HepG2 (cell line): ENCODE data around the gene B9D2. TPM values are rescaled to one million over a fixed set of nuclear protein-coding genes. Genes with fewer than 3 reads are reported as not detected.

ENCODE experiments used
- AGO1 ChIP-seq: fragments of 200-400 bp; formaldehyde crosslinking; IDR thresholded peaks from 2 replicates; pipeline ENCODE4 v1.6.1; 2017; ENCODE audit warnings: mild to moderate bottlenecking, low read depth, low read length, moderate library complexity; ENCODE audit not compliant: poor library complexity, severe bottlenecking
- ATAD3A ChIP-seq: sonication (generic); formaldehyde crosslinking; IDR thresholded peaks from 2 replicates; pipeline ENCODE4 v1.4.0; 2020; ENCODE audit warnings: missing genetic modification reagents
- ATRX ChIP-seq: sonication (generic); formaldehyde crosslinking; IDR thresholded peaks from 2 replicates; pipeline ENCODE4 v1.4.0; 2020; ENCODE audit warnings: missing genetic modification reagents, borderline replicate concordance
- BATF2 ChIP-seq: sonication (generic); formaldehyde crosslinking; IDR thresholded peaks from 2 replicates; pipeline ENCODE4 v1.8.0; 2022; ENCODE audit warnings: mild to moderate bottlenecking, missing genetic modification reagents, moderate library complexity
- CC2D1A ChIP-seq: sonication (generic); formaldehyde crosslinking; IDR thresholded peaks from 2 replicates; pipeline ENCODE4 v1.8.1; 2023; ENCODE audit warnings: mild to moderate bottlenecking, missing genetic modification reagents
- FOXK2 ChIP-seq: fragments of 450-650 bp; IDR thresholded peaks from 2 replicates; pipeline ENCODE4 v1.6.1; 2016
- FOXP1 ChIP-seq, 2 experiments: fragments of 450-650 bp in 1 of 2; IDR thresholded peaks; 2 replicates each; pipeline ENCODE4 v1.6.1; 2017 to 2018; ENCODE audit warnings: antibody characterized with exemption in 1 of 2
- HOXA9 ChIP-seq: sonication (generic); formaldehyde crosslinking; IDR thresholded peaks from 2 replicates; pipeline ENCODE4 v1.8.1; 2022; ENCODE audit warnings: missing genetic modification reagents, mild to moderate bottlenecking, moderate library complexity, borderline replicate concordance
- RAD21 ChIP-seq: fragments of 450-650 bp; formaldehyde crosslinking; IDR thresholded peaks from 2 replicates; pipeline ENCODE4 v1.5.0; 2020; ENCODE audit warnings: mild to moderate bottlenecking
- SKI ChIP-seq: fragments of 450-650 bp; IDR thresholded peaks from one replicate; pipeline ENCODE4 v1.6.1; 2018; ENCODE audit warnings: mild to moderate bottlenecking; ENCODE audit not compliant: partially characterized antibody
- SNAI1 ChIP-seq: sonication (generic); formaldehyde crosslinking; IDR thresholded peaks from 2 replicates; pipeline ENCODE4 v1.5.0; 2020; ENCODE audit warnings: mild to moderate bottlenecking, missing genetic modification reagents, borderline replicate concordance
- USF2 ChIP-seq, 2 experiments: sonication (generic) in 1 of 2; formaldehyde crosslinking in 1 of 2; IDR thresholded peaks; 2 replicates each; pipeline versions ENCODE4 v1.5.1 to v1.6.1; 2011 to 2020; ENCODE audit warnings: borderline replicate concordance in 1 of 2, low read depth in 1 of 2, low read length in 1 of 2, mild to moderate bottlenecking in 1 of 2, missing genetic modification reagents in 1 of 2, moderate library complexity in 1 of 2
- ZNF18 ChIP-seq: sonication (generic); formaldehyde crosslinking; IDR thresholded peaks from 2 replicates; pipeline ENCODE4 v1.8.0; 2022; ENCODE audit warnings: mild to moderate bottlenecking, missing genetic modification reagents; ENCODE audit not compliant: insufficient replicate concordance
- ZNF446 ChIP-seq: sonication (generic); formaldehyde crosslinking; IDR thresholded peaks from 2 replicates; pipeline ENCODE4 v1.5.0; 2020; ENCODE audit warnings: mild to moderate bottlenecking, missing genetic modification reagents
- ZSCAN12 ChIP-seq: sonication (generic); formaldehyde crosslinking; IDR thresholded peaks from 2 replicates; pipeline ENCODE4 v1.9.0; 2021; ENCODE audit warnings: mild to moderate bottlenecking, missing genetic modification reagents
- polyA plus RNA-seq, 8 experiments: library from polyadenylated mRNA; depleted of rRNA in 3 of 8; stranded (reverse) in 7 of 8; unstranded in 1 of 8; fragments of >200 nt; fragmentation: Illumina TruSeq in 4 of 8; extraction: Trizol in 4 of 8; gene quantifications; 2 replicates each; pipeline versions ENCODE4 v1.2.1 to v1.2.3, GENCODE V29; 2011 to 2016; ENCODE audit warnings: low read depth in 4 of 8, missing spikeins in 1 of 8, mixed read lengths in 1 of 8; ENCODE audit not compliant: insufficient read depth in 1 of 8
- total RNA-seq, 5 experiments: library from RNA; depleted of rRNA; stranded (reverse); fragments of >200 nt; fragmentation: Illumina TruSeq; extraction: Trizol; gene quantifications; 2 replicates each; pipeline ENCODE4 v1.2.3, GENCODE V29; 2016; ENCODE audit warnings: low read depth in 1 of 5
- TF ChIP-seq, protein P1 (sequence below): sonication (generic); formaldehyde crosslinking; conservative IDR thresholded peaks from 2 replicates; pipeline ENCODE4 v1.4.0; 2020; ENCODE audit warnings: mild to moderate bottlenecking, missing genetic modification reagents, moderate library complexity
- TF ChIP-seq, protein P2 (sequence below): sonication (generic); formaldehyde crosslinking; IDR thresholded peaks from 2 replicates; pipeline ENCODE4 v1.8.0; 2022; ENCODE audit warnings: low read depth, missing genetic modification reagents

B9D2 gene
- total and polyA plus RNA-seq, 2 of the 13 experiments (the other 11 are each of a cell fraction or from before 2014, with no cell fraction given): 3.1 to 4.4 TPM

DNA sequence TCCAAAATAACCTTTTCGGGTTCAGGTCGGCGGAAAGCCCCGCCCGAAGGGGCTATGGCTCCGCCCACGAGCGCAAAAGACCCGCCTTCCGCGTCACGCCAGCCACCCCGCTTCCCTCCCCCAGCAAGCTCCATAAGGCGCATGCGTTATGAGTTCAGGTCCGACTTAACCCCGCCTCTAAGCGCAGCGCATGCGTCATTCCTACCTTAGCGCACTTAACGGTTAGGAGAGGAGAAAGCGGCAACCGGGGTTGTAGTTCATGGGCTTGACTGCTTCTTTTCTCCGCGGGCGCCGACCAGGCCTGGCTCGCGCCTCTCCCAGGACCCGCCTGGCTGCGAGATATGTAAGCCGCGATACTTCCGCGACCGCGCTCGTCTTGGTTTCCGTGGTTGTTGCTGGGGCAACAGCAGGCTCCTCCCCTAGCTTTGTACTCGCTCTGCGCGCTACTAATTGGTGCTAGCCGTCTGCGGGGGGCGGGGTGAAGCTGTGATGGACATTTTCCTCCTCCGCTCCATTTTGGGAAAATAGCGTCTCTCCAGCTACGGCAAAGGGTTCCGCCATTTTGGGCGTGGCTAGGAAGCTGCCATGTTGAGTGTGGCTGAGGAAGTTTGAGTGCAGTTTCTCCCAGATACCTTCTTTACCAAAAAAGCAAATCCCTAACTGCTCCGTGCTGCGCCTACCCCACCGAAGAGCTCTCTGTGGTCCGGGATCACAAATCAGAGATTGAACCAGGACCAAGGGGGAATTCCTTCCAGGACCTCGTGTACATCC, at the start of gene B9D2 (continued):
- TF ChIP-seq FOXK2 (no peak), ATRX (no peak), HOXA9 (CRISPR knock-in tag) (no peak), RAD21 (CRISPR knock-in tag) (no peak), SKI (peak; percentile 8), USF2 (IDR thresholded peaks at IDR 0.05; ENCODE audit: low read depth, low read length) (no peak), USF2 (CRISPR knock-in tag; IDR thresholded peaks at IDR 0.05; ENCODE audit: borderline replicate concordance) (no peak; the same call in 1 of the 2 replicates), AGO1 (peak; percentile 78), ZNF446 (CRISPR knock-in tag) (no peak), FOXP1 (IDR thresholded peaks at IDR 0.05) (no peak), FOXP1 (CRISPR knock-in tag; IDR thresholded peaks at IDR 0.05) (no peak), CC2D1A (CRISPR knock-in tag) (no peak), BATF2 (CRISPR knock-in tag) (no peak), ZSCAN12 (CRISPR knock-in tag) (no peak), SNAI1 (CRISPR knock-in tag) (no peak), ATAD3A (CRISPR knock-in tag) (no peak), ZNF18 (CRISPR knock-in tag) (peak; percentile 10)
- TF ChIP-seq, protein P1, sequence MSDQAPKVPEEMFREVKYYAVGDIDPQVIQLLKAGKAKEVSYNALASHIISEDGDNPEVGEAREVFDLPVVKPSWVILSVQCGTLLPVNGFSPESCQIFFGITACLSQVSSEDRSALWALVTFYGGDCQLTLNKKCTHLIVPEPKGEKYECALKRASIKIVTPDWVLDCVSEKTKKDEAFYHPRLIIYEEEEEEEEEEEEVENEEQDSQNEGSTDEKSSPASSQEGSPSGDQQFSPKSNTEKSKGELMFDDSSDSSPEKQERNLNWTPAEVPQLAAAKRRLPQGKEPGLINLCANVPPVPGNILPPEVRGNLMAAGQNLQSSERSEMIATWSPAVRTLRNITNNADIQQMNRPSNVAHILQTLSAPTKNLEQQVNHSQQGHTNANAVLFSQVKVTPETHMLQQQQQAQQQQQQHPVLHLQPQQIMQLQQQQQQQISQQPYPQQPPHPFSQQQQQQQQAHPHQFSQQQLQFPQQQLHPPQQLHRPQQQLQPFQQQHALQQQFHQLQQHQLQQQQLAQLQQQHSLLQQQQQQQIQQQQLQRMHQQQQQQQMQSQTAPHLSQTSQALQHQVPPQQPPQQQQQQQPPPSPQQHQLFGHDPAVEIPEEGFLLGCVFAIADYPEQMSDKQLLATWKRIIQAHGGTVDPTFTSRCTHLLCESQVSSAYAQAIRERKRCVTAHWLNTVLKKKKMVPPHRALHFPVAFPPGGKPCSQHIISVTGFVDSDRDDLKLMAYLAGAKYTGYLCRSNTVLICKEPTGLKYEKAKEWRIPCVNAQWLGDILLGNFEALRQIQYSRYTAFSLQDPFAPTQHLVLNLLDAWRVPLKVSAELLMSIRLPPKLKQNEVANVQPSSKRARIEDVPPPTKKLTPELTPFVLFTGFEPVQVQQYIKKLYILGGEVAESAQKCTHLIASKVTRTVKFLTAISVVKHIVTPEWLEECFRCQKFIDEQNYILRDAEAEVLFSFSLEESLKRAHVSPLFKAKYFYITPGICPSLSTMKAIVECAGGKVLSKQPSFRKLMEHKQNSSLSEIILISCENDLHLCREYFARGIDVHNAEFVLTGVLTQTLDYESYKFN (CRISPR knock-in tag): no peak; the same call in 1 of the 2 replicates
- TF ChIP-seq, protein P2, sequence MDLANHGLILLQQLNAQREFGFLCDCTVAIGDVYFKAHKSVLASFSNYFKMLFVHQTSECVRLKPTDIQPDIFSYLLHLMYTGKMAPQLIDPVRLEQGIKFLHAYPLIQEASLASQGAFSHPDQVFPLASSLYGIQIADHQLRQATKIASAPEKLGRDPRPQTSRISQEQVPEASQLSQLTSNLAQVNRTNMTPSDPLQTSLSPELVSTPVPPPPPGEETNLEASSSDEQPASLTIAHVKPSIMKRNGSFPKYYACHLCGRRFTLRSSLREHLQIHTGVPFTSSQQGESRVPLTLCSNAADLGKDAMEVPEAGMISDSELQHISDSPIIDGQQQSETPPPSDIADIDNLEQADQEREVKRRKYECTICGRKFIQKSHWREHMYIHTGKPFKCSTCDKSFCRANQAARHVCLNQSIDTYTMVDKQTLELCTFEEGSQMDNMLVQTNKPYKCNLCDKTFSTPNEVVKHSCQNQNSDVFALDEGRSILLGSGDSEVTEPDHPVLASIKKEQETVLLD (CRISPR knock-in tag): no peak
